Stimulated activated naive CD4-positive, alpha-beta T cell (primary cell): ENCODE results near the gene NFX1.

Source experiments
- DNase-seq, 6 experiments: peaks; one replicate each; lab custom pipeline; 2025; lab: John Stamatoyannopoulos, UW

NFX1 gene

GRCh38 chr9:33267151-33267767 is 23.1 kb upstream of the NFX1 start:
- DNase-seq = no peak

- no peak for DNase-seq
Measured at GRCh38 chr9:33270146-33270545, 20.2 kb upstream of the NFX1 start.

DNA sequence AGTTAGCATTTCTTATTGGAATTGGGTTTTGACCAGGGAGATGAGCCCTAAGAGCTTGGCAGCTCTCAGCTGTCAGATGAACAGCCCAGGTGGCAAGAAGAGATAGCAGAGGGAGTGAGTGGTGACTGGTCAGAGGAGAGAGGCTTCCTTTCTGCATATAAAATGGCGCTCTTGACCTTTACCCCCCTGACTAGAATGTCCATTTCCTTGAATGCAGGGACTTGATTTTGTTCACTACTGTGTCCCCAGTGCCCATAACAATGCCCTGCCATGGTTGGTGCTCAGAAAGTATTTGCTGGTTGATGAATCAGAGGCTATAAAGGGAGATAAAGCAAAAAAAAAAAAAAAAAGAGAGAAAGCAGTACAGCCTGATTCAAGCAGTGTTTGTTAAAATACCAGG is 18.3 kb upstream of the NFX1 start:
- DNase-seq = no peak

DNA sequence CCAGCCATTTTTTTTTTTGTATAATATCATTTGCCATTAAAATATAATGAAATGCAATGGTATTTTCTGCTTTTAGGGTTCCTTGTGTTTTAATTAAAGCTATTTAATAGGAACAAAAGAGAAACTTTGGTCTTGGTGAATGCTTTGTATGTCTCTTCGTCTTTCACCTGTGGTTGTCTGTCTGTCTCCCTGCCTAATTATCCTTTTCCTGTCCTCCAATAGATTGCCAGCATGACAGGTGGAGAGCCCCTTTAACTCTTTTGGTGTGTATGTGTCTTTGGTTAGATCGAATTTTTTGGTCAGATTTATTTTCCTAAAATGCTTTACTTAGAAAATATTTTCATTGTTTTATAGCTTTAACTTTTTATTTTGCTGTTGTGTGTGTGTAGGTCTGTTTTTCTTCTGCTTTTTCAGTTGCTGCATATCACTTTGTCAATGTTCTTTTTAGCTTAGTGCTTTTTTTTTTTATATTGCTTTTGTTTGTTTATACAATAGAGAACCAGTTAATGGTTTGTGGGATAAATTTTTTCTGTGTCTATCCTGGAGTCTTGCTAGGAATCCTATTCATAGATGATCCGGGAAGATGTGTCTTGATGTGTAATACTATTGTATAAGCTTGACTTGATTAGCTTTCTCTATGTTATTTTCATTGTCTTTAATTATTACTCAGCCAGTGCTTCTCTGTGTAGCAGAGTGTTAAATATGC is 16.9 kb upstream of the NFX1 start:
- no peak for DNase-seq

- no peak for DNase-seq
Measured at GRCh38 chr9:33273972-33274328, 16.4 kb upstream of the NFX1 start.

GRCh38 chr9:33277484-33277883 is 12.8 kb upstream of the NFX1 start:
- no peak for DNase-seq

- no peak for DNase-seq
Measured at GRCh38 chr9:33285502-33285901, 4.8 kb upstream of the NFX1 start.

DNA sequence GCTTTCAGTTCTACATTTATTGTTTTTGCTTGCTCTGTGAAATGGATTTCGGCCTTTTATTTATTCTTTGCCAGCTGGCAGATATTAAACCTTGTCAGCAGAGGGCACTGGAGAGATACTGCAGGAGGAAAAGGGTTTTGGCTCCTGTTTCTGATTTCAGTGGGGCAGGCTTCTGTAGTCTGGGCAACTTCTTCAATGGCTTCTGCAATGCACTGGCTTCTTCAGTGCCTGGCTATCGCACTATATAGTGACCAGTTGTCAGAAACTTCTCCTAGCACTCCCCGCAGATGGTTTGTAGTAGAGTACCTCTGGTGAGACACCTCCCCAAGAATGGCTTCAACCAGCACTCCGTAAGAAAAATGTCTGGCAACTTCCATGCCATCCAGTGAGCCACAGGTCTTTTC is 3.2 kb upstream of the NFX1 start:
- peak in 5 of 6 experiments; percentile 17 to 76 (median 42) for DNase-seq

DNA sequence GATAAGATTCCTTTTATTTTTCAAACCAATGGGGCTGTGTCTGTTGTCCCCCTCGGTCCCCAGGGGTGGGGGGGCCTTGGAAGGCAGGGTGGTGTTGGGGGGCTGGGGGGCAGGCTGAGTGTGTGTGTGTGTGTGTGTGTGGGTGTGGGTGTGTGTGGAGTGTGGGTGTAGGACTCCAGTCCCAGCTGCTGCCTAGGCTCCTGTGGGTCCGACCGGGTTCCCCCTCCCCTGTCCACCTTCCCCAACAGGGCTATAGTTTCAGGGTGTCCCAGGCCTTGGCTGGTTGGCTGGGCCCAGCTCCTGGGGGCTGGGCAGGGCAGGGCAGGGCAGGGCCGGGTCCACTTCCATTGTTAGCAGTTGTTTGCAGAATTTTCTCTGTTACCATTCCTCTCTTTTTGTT is 2.1 kb upstream of the NFX1 start:
- no peak for DNase-seq

DNA sequence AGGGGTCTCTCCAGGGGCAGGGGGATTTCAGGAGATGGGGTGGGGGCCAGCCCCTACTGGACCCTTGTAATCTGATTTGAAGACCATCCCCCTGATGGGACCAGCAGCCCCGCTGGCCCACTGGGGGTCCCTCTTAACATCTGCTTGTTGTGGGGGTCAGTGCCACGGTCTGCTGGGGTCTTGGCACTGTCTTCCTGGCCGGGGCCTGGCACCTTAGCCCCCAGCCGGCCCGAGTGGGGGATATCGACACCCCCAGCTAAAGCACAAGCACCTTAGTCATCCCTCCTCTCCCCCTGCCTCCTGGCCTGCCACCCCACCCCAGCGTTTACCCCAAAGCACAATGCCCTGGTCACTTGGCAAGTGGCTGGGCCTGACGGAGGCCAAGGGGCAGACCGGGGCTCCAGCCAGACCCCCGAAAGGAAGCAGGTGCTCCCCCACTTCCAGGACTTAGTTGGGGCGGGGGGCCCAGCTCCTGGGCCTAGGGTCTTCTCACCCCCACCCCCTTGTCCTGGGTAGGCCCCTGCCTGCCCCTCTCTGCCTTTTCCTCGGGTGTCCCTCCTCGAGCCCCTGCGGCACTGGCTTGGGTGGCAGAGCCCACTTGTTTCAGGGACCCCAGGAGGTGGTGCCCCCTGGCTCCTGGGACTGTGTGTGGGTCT is 1.4 kb upstream of the NFX1 start:
- no peak for DNase-seq

DNA sequence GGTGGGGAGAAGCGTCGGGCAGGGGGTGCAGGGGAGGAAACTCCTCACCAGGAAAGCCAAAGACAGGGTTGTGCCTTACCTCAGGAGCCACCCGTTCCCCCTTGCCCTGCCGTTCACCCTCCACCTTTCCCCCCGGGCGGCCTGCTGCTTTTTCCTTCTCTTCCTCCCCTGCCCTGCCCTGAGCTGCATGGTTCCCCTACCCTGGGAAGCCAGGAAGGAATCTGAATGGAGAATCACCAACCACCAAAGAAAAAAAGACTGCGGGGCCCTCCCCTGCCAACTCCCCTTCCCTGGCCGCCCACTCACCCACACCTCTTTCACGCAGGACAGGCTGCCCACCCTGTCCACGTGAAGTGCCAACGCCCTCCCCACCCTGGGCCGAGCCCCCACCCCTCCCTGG is 820 bp upstream of the NFX1 start:
- DNase-seq = peak in 3 of 6 experiments; percentile 31 to 59 (median 37)

DNA sequence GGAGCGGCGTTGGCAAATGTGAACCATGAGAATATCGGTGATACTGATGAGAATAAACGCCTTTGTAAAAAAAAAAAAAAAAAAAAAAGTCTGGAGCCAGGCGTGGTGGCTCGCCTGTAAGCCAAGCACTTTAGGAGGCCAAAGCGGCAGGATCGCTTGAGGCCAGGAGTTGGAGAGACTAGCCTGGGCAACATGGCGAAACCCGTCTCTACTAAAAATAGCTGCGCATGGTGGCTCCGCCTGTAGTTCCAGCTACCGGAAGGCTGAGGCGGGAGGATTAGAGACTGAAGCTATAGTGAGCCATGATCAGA is 425 bp upstream of the NFX1 start:
- no peak for DNase-seq

DNA sequence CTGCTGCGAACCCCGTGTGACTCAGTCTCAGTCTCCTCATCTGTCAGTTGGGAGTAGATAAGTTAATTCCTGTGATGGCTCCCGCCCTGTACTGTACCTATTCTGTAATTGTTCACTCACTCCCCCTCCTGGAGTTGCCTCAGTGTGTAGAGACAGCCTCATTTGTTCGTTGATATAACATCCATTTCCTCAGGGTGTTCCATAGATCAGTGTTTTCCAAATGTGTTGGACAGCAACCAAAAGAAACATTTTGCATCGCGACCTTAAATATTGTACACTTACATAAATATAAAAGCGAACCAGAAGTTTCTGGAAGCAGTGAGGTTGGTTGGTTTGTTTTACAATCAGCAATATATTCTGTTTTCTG is 698 bp downstream of the NFX1 start:
- no peak for DNase-seq

DNA sequence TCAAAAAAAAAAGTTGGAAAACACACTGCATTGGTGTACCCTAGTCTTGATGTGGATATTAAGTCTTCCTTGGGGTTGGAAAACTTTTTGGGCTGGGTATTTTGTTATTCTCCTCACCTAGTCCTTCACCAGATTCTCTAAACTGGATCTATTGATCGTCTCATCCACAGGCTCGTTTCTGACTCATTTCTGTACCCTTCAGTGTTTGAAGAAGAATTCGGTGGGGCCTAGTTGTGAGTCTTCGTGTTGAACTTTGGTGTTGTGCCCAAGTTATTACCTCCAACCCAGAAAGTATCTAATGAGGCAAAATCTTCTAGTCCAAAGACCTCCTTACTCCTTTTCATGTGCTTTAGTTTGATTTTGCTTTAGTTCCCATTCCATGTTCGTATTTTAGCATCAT is 1.6 kb downstream of the NFX1 start:
- no peak for DNase-seq

- no peak for DNase-seq
Measured at GRCh38 chr9:33293782-33294181, 3.5 kb downstream of the NFX1 start.

DNA sequence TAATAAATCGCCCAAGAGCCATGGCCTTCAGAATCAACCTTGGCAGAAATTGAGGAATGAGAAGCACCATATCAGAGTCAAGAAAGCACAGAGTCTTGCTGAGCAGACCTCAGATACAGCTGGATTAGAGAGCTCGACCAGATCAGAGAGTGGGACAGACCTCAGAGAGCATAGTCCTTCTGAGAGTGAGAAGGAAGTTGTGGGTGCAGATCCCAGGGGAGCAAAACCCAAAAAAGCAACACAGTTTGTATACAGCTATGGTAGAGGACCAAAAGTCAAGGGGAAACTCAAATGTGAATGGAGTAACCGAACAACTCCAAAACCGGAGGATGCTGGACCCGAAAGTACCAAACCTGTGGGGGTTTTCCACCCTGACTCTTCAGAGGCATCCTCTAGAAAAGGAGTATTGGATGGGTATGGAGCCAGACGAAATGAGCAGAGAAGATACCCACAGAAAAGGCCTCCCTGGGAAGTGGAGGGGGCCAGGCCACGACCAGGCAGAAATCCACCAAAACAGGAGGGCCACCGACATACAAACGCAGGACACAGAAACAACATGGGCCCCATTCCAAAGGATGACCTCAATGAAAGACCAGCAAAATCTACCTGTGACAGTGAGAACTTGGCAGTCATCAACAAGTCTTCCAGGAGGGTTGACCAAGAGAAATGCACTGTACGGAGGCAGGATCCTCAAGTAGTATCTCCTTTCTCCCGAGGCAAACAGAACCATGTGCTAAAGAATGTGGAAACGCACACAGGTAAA is 4.5 kb downstream of the NFX1 start:
- no peak for DNase-seq

GRCh38 chr9:33295571-33295970 is 5.3 kb downstream of the NFX1 start:
- DNase-seq = no peak

- DNase-seq = no peak
Measured at GRCh38 chr9:33297432-33297831, 7.1 kb downstream of the NFX1 start.

- DNase-seq = no peak
Measured at GRCh38 chr9:33300546-33300945, 10.2 kb downstream of the NFX1 start.

DNA sequence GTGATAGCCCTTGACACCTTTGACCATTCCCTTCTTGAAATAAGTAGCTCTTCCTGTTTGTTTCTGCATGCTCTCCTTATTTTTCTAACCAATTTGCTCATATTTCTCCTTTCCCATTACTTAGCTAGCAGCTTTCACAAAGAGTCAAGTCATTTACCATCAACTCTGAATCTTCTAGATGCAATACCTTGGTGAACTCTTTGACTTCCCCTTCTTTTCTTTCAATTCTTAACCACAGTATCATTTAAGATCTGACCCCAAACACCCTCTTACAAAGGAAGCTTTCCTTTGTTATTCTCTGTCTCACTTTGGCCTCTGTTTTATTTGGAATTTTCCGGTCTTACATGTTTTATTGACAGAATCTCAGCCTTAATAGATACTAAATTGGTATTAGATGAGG is 14.0 kb downstream of the NFX1 start:
- DNase-seq = no peak

- no peak for DNase-seq
Measured at GRCh38 chr9:33306037-33306436, 15.7 kb downstream of the NFX1 start.

- no peak for DNase-seq
Measured at GRCh38 chr9:33307067-33307466, 16.8 kb downstream of the NFX1 start.

GRCh38 chr9:33309903-33310302 is 19.6 kb downstream of the NFX1 start:
- no peak for DNase-seq
